Kidney tubule cell (primary cell): ENCODE data around the gene DLX3.
A peak's percentile ranks its signal among the peaks of the same experiment; 100 is the strongest.

Experiments
- DNase-seq: peaks from one replicate; pipeline ENCODE4 v3.0.0-alpha.2; 2018; ENCODE audit warnings: low spot score

Gene DLX3

GRCh38 chr17:49992191-49992932 lies 2.7 kb downstream of the DLX3 start:
- no peak for DNase-seq

- DNase-seq: no peak
Observed at GRCh38 chr17:49991409-49991808, 3.6 kb downstream of the DLX3 start.

DNA sequence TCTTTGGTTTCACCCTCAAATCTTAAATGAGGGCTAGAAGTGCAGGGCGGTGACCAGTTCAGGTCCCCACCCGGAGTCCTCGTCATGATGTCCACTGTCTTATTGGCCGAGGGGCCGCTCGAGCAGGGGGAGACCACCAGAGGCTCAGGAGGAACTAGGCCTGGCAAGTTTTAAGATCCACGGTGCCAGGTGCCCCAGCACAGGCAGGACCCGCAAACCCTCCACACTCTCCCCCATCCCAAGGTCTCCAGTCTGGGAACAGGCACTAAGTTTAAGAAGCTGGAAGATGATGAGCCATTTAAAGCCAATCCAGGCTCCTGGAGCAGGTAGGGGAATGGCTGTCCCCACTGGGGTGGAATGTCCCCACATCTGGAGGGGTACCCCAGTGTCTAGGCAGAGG lies 4.1 kb downstream of the DLX3 start:
- DNase-seq: no peak

- DNase-seq: no peak
Observed at GRCh38 chr17:49990331-49990730, 4.7 kb downstream of the DLX3 start.

DNA sequence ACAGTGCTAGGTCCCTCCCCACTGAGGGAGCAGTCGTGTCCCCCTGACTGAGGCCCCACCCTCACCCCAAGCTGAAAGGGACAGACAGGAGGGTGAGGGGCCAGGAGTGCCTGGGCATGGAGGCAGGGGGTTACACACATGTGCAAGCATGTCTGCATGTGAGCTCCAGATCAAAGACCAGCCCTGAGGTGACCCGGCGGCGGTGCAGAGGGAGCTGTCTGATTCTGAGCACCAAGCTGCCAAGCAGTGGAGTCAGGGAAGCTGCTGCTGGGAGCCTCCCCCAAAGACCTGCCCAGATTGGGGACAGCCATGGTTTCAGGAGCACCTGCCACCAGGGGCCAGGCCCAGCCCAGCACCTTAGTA lies 5.5 kb downstream of the DLX3 start:
- no peak for DNase-seq

DNA sequence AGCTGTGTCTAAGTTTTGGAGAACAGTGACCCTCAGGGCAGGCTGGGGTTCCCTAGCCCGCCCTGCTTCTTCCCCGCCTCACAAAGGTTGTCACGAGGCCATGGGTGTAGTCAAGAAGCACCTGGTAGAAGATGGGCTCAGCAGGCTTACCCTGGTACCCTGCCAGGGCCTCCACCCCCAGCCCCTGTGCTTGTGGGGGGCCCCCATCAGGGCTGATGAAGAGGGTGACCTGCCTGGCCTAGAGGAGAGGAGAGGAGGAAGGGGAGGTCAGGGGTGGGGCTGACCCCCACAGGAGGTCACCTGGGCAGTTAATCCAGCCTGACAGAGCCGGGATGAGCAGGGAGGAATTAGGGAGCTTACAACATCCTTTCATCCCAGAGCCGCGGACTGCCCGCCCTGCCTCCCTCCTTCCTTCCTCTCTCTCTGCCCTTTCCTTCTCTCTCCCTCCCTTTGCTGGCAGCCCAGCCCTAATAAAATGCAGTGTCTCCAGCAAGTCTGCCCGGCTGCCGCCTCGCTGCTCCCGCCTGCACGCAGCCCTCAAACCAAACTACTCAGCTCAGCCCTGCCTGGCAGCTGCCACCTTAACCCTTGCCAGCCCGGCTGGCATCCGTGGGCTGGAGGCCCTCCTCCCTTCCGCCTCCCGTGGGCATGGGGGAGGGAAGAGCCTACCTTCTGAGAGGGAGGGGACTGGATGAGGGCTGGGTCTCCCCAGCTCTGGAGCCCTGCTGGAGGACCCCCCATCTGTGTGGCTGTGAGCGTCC lies 7.2 kb downstream of the DLX3 start:
- peak; percentile 33 for DNase-seq

DNA sequence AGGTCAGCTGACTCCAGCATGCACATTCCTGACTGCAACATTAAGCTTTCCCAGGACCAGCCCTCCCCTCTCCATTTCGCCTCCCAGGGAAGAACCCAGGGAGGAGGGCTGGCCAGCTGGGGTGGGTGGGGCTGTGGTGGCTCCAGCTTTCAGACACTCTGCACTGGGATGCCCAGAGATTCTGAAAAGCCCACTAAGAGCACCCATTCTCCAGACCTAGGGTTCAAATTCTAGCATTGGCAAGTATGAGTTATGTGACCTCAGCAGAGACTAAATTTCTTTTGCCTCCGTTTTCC lies 7.8 kb downstream of the DLX3 start:
- no peak for DNase-seq

DNA sequence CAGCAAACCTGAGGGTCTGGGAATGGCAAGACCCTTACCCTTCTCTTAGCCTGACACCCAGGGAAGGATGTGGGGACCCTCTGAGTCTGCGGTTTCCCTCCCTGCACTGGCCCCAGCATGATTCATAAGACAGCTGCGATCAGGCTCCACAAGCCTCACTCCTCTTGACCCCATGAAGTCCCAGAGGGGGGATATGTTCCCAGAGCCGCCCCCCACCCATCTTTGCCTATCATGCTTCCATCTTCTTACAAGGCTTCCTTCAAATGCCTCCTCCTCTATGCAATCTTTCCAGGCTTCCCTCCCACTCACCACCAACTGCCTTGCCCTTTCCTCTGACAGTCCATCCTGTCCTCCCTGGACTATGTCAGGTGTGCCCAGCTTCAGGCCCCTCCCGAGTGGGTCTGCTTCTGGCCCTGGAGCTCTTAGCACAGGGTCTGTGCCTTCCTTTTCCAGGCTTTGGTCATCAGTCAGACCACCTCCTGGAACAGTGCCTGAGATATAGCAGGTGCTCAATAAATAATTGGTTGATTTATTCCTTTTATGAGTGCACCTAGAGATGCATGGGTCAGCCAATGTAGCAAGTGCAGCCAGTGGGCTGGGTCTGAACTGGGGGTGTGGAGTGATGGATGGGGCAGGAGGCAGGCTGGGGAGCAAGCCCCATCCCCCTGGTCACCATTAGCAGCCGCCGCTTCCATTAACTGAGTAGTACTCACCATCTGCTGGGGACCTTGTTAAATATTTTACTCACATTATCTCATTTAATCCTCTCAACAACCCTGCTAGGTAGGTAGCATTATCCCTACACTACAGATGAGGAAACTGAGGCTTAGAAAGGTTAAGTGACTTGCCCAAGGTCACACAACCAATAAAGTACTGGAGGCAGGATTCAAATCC lies 8.4 kb downstream of the DLX3 start:
- no peak for DNase-seq

GRCh38 chr17:49985310-49985990 lies 9.6 kb downstream of the DLX3 start:
- no peak for DNase-seq

DNA sequence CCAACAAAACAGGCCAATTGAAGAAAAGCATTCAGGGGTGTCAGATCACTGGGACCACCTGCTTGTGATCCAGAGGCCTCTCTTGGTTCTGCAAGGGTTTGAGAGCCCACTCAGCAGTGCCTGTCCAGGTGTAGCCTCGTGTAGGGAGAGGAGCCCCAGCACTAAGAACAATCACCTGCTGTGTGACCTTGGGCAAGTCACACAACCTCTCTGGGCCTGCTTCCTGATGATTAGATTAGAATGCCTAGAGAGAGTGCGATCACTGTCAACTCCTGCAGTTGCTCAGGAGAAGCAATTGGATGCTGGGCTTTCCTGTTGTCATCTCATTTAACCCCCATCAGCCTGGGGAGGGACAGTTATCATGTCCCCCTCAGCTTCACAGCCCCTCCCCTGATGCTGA lies 10.2 kb downstream of the DLX3 start:
- DNase-seq: no peak

- DNase-seq: no peak
Observed at GRCh38 chr17:49984283-49984682, 10.7 kb downstream of the DLX3 start.

GRCh38 chr17:49980703-49981197 lies 14.3 kb downstream of the DLX3 start:
- no peak for DNase-seq

GRCh38 chr17:49979748-49980479 lies 15.1 kb downstream of the DLX3 start:
- DNase-seq: no peak

- DNase-seq: no peak
Observed at GRCh38 chr17:49978501-49978900, 16.5 kb downstream of the DLX3 start.

DNA sequence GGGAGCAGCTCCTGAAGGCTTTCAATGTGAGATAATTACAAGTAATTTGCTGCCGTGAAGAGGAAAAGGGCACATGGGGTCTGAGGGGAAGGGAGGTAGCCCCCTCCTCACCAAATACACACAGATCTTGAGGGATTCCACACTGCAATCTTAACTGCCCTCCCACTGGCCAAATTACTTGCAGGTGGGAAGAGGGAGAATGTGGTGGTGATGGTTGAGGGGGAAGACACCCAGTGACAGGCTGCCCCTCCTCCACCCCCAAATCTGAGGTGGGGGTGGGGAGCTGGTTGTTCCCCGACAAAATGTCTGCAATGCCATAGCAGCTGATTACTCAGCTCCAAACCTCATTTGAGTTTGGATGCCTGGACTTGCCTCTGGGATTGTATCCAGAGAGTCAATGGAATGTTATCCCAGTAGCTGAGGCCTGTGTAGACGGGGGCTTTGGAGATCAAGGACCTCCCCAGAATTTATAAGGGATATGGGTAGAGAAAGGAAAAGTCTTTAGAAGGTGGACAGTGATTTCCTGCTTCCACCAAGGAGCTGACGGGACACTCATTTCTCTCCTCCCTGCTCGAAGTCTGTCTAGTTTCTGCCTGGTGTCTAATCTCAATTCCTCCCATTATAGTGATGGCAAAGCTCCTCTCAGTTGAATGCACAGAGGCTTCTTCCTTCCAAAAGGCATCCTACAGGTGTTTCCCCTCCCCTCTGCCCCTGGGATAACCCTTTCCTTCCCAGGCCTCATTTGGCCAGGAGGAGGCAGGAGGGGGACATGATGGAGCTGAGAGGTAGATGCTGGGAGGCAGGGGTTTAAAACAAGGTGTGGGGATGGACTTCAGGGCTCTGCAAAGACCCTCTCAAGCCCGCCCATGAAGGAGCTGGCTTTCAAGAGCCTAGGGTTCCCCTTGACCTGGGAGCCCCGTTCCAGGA lies 17.3 kb downstream of the DLX3 start:
- no peak for DNase-seq

DNA sequence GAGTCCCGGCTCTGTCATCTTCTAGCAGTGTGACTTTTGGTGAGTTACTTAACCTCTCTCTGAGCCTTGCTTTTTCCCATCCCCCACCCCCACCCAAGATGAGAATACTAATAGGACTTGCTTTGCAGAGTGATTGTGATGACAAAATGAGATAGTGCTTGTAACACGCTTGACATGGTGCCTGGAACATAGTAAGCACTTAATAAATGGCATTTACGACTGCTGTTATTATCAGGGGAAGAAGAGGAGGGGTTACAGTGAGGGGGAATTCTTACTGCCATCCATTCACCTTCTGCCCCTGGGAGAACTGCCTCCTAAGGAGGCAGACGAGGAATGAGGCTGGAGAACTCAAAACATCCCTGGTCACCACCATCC lies 18.2 kb downstream of the DLX3 start:
- DNase-seq: no peak

DNA sequence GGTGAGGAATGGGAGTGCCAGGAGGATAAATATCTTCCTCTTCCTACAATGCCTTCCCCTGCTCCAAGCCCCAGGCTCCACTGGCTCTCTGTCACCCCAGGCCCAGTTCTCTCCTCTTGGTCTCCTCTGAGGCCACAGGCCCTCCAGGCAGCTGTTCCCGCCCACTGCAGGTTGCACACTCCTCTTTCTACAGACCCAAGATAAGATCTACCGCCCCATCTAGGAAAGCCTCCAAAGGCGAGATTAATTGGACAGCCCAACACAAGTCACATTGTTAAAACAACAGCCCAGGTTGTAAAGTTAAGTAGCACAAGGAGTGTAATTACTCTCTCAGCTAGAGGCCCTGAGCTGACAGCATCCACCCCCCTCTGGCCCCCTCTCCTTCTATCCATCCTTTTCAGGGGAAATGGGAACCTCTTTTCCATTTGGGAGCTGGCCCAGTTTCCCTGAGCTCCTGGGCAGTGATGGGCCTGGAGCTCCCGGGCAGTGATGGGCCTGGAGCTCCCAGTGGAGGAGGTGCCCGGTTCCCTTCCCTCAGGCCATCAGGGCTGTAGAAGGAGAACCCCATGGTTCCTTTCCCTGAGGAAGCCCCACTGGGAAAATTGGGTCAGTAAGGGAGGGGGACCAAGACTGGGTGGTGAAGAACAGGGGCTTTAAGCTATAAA lies 18.7 kb downstream of the DLX3 start:
- DNase-seq: no peak

GRCh38 chr17:49975531-49975930 lies 19.5 kb downstream of the DLX3 start:
- DNase-seq: no peak

DNA sequence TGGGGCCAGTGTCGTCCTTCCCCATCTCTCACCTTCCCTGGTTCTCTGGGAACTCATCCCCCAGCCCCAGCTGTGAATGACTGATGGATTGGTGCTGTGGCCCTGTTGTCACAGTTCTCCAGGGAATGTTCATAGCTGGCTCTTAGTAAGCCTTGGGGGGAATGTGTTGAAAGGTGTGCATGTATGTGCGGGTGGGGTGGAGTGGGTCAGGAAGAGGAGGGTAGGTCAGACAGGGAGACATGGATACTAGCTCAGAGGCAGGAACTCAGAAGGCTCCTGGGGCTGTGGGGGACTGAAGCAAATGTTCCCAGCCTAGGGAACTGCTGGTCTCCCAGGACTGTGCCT lies 21.8 kb downstream of the DLX3 start:
- DNase-seq: no peak
